ENCODE data around the gene COL28A1. TPM values are rescaled to one million over a fixed set of nuclear protein-coding genes. Genes with fewer than 3 reads are reported as not detected.

The COL28A1 gene
- 1.2 TPM in 1 of 2 replicates, not detected in the other for polyA plus RNA-seq

DNA sequence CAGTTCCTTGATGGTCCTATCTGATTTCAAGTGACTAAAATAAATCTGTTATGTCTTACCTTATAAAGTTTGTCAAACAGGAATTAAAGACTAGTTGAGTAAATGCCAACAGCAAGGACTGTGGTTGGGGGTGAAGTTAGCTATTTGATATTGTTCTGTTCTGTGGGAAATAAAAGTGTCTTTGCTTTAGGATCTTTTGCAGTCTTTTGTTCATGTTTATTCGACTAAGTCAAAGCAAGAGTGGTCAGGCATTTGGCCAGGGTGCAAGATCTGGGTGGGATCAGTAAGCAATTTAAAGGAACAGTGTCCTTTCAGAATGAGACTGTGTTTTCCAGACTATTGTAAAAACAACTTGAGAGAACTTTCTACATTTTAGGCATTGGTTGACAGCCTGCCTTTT lies at the start of gene COL28A1:
TSS of gene COL28A1 (minus strand) at position 183 of the 400 bp plus-strand sequence. CDS start 2,998 bp downstream, outside the sequence.

DNA sequence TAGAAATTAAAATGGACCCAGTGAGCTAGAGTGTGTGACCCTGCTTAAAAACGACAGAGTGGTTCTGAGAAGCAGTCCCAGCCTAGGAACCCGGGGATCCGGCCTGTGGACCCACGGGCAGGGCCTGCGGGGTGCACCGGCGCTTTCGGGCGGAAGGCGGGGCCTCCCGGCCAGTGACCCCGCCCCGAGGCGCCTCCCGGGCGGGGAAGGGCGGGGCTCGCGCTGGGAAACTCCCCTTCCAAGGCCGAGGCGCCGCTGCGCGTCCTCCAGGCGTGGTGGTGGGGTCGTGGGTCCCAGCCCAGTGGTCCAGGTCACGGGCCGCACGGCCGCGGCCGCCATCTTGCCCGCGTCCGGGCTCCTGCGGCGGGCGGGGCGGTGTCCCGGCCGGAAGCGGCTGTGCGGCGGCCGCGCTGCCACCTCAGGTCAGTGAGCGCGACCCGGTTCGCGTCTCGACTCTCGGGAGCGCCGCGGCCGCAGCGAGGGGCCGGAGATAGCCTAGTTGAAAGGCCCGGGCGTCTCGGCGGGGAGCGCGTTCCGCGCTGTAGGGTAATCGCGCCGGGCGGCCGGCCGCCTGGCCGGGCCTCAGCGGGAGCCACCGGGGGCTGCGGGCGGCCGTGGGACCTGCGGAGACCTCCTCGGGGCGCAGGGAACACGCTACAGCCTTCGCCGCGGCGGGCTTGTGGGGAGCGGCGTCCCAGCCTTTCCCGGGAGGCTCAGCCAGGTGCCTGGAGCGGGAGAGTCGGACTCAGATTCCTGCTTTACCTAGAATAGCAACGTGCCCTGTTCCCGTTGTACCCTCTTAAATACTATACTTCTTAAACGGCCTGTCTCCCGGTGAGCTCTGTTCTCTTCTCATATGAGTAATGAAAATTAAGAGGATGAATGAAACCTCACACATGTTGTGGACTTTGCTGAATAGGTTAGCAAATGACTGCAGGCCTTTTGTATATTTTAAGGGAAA lies 31.3 kb upstream of the COL28A1 start, which contains the start of gene MIOS:
TSS of gene MIOS (plus strand) at position 234 of the 961 bp plus-strand sequence. CDS start 5,592 bp downstream, outside the sequence.

Other genes with a start within 250 kb of the COL28A1 start
- gene MIOS, start 31.0 kb upstream of the COL28A1 start, polyA plus RNA-seq = 15.8 and 19.1 TPM in 2 replicates
- 16.6 and 24.0 TPM in 2 replicates for gene UMAD1, start 104.9 kb upstream of the COL28A1 start, polyA plus RNA-seq
- 168 and 197 TPM in 2 replicates for gene RPA3, start 182.7 kb upstream of the COL28A1 start, polyA plus RNA-seq

All from Purkinje cell (primary cell).